KMS-11 (cell line): ENCODE measurements around the gene ARHGDIB.

Source experiments
- H2AFZ ChIP-seq: fragments of 200-600 bp; sonication (generic); 2 replicates; pipeline ENCODE4 v1.6.1; 2016; ENCODE audit warnings: antibody characterized with exemption, mixed run types, low read depth
- H3K27ac ChIP-seq: fragments of 200-600 bp; sonication (generic); 2 replicates; pipeline ENCODE4 v1.6.1; 2016; ENCODE audit warnings: mild to moderate bottlenecking, mixed run types
- H3K27me3 ChIP-seq: fragments of 200-600 bp; sonication (generic); 2 replicates; pipeline ENCODE4 v1.6.1; 2017; ENCODE audit warnings: mild to moderate bottlenecking, low read depth, mixed run types, moderate library complexity; ENCODE audit not compliant: insufficient read depth
- H3K36me3 ChIP-seq: fragments of 200-600 bp; sonication (generic); 2 replicates; pipeline ENCODE4 v1.6.1; 2017; ENCODE audit warnings: mild to moderate bottlenecking, mixed run types; ENCODE audit not compliant: insufficient read depth
- H3K4me1 ChIP-seq: fragments of 200-600 bp; sonication (generic); 2 replicates; pipeline ENCODE4 v1.6.1; 2016; ENCODE audit warnings: mild to moderate bottlenecking, low read depth, mixed run types; ENCODE audit not compliant: poor library complexity, severe bottlenecking
- H3K4me2 ChIP-seq: fragments of 200-600 bp; sonication (generic); 2 replicates; pipeline ENCODE4 v1.7.0; 2016; ENCODE audit warnings: mild to moderate bottlenecking, mixed run types
- H3K4me3 ChIP-seq: fragments of 200-600 bp; sonication (generic); IDR thresholded peaks from 2 replicates; pipeline ENCODE4 v1.6.1; 2017; ENCODE audit warnings: low read depth, low read length, mixed read lengths; ENCODE audit not compliant: insufficient read depth
- H3K79me2 ChIP-seq: fragments of 200-600 bp; sonication (generic); 2 replicates; pipeline ENCODE4 v1.6.1; 2016; ENCODE audit warnings: low read depth, mixed run types; ENCODE audit not compliant: insufficient read depth
- H3K9ac ChIP-seq: fragments of 200-600 bp; sonication (generic); 2 replicates; pipeline ENCODE4 v1.6.1; 2016; ENCODE audit warnings: mild to moderate bottlenecking, mixed run types
- H4K20me1 ChIP-seq: fragments of 200-600 bp; sonication (generic); 2 replicates; pipeline ENCODE4 v1.6.1; 2016; ENCODE audit warnings: mild to moderate bottlenecking, mixed run types; ENCODE audit not compliant: insufficient read depth
- CTCF ChIP-seq: fragments of 200-600 bp; sonication (generic); conservative IDR thresholded peaks from 2 replicates; pipeline ENCODE4 v1.6.1; 2017; ENCODE audit warnings: low read depth, mild to moderate bottlenecking, antibody characterized with exemption, low read length, moderate library complexity, mixed read lengths

Gene ARHGDIB

GRCh38 chr12:14959916-14960496 lies 1.4 kb downstream of the ARHGDIB start:
- H3K4me2 ChIP-seq: no peak overlapping the region
- no peak overlapping the region for H3K4me3 ChIP-seq

GRCh38 chr12:14959463-14959862 lies 1.9 kb downstream of the ARHGDIB start:
- no peak for TF ChIP-seq CTCF
- Histone ChIP-seq H3K27me3 (no peaks in the 10 kb centered on the region), H3K36me3 (no peaks in the 10 kb centered on the region), H2AFZ (no peak overlapping the region), H3K79me2 (no peaks in the 10 kb centered on the region), H3K4me3 (no peak overlapping the region), H3K9ac (no peak overlapping the region), H3K27ac (no peak overlapping the region), H3K4me2 (no peak overlapping the region), H3K4me1 (no peaks in the 10 kb centered on the region), H4K20me1 (no peaks in the 10 kb centered on the region)

More at GRCh38 chr12:14959916-14960496, 1.4 kb downstream of the ARHGDIB start:
- H3K79me2 ChIP-seq: no peaks in the 10 kb centered on the region
- H3K36me3 ChIP-seq: no peaks in the 10 kb centered on the region
- H3K27me3 ChIP-seq: no peaks in the 10 kb centered on the region
- H2AFZ ChIP-seq: no peak overlapping the region
- no peaks in the 10 kb centered on the region for H4K20me1 ChIP-seq
- no peak overlapping the region for H3K9ac ChIP-seq
- H3K27ac ChIP-seq: no peak overlapping the region
- no peak for TF ChIP-seq CTCF
- H3K4me1 ChIP-seq: no peaks in the 10 kb centered on the region

- Histone ChIP-seq H2AFZ (no peak overlapping the region), H3K4me2 (no peak overlapping the region), H3K4me3 (no peak overlapping the region), H4K20me1 (no peaks in the 10 kb centered on the region), H3K79me2 (no peaks in the 10 kb centered on the region), H3K27ac (no peak overlapping the region), H3K9ac (no peak overlapping the region), H3K36me3 (no peaks in the 10 kb centered on the region), H3K4me1 (no peaks in the 10 kb centered on the region), H3K27me3 (no peaks in the 10 kb centered on the region)
- TF ChIP-seq CTCF: no peak
Observed at GRCh38 chr12:14959126-14959440, 2.3 kb downstream of the ARHGDIB start.

GRCh38 chr12:14958361-14959125 lies 2.9 kb downstream of the ARHGDIB start:
- Histone ChIP-seq H3K4me2 (no peak overlapping the region), H3K79me2 (no peaks in the 10 kb centered on the region), H3K9ac (no peak overlapping the region), H2AFZ (no peak overlapping the region), H3K4me3 (no peak overlapping the region), H4K20me1 (no peaks in the 10 kb centered on the region), H3K27ac (no peak overlapping the region), H3K27me3 (no peaks in the 10 kb centered on the region), H3K4me1 (no peaks in the 10 kb centered on the region), H3K36me3 (no peaks in the 10 kb centered on the region)
- TF ChIP-seq CTCF: no peak
